ENCODE results near the gene RAMP2.

- no peak for TF ChIP-seq MAZ (IDR thresholded peaks at IDR 0.05; ENCODE audit: borderline replicate concordance, low read depth, low read length)
- TF ChIP-seq POLR2A (IDR thresholded peaks at IDR 0.05; ENCODE audit: low read length): no peak
- TF ChIP-seq SREBF2 (IDR thresholded peaks at IDR 0.05): no peak
Observed at GRCh38 chr17:42792545-42792944, 31.5 kb downstream of the RAMP2 start.

Measured in A549 (cell line).